Measurements from ENCODE around the gene PKHD1.

DNA sequence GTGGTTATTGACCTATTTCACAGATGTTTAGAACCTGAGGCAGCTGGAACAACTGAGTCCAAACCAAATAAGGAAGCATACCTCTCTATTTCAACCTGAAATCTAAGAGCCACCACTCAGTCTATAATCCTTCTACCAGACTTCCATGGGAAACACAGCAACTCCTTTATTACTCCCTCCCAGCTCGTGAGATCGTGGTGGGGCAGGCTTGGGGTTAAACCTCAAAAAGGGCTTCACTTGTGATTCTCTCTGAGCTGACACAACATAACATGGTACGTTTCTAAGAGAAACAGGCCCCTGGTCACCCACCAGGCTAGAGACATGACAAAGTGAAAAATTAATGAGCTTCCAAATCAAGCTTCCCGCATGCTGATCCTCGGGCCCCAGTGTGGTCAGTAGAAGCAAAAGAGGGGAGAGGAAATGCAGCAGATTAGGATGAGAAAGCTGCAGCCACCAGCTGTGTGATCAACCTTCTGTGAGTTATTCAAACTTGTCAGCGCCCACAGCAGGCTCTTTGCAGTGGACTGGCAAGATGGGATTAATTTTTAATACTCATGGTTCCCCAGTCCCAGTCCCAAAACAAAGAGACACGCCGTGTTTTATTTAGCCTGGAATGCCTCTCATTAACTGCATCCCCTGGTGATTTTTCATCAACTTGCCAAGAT lies 9.3 kb downstream of the PKHD1 start:
- TF ChIP-seq, protein P1, sequence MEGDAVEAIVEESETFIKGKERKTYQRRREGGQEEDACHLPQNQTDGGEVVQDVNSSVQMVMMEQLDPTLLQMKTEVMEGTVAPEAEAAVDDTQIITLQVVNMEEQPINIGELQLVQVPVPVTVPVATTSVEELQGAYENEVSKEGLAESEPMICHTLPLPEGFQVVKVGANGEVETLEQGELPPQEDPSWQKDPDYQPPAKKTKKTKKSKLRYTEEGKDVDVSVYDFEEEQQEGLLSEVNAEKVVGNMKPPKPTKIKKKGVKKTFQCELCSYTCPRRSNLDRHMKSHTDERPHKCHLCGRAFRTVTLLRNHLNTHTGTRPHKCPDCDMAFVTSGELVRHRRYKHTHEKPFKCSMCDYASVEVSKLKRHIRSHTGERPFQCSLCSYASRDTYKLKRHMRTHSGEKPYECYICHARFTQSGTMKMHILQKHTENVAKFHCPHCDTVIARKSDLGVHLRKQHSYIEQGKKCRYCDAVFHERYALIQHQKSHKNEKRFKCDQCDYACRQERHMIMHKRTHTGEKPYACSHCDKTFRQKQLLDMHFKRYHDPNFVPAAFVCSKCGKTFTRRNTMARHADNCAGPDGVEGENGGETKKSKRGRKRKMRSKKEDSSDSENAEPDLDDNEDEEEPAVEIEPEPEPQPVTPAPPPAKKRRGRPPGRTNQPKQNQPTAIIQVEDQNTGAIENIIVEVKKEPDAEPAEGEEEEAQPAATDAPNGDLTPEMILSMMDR (IDR thresholded peaks at IDR 0.05) = no peak
- TF ChIP-seq POLR2AphosphoS5 (IDR thresholded peaks at IDR 0.05) = no peak

All from suprapubic skin (tissue), 3 donors.